Stimulated activated CD4-positive, alpha-beta T cell treated with anti-CD3 and anti-CD28 coated beads, Interleukin-2, amount 100 ng/mL, for 4 hours (primary cell): ENCODE measurements around the gene ARHGEF28.

Source experiments
- DNase-seq: peaks from one replicate; pipeline ENCODE4 v3.0.0-alpha.2; 2020; ENCODE audit warnings: low read depth

ARHGEF28 gene

GRCh38 chr5:73903169-73903568 is 277.2 kb downstream of the ARHGEF28 start:
- no peak for DNase-seq

DNA sequence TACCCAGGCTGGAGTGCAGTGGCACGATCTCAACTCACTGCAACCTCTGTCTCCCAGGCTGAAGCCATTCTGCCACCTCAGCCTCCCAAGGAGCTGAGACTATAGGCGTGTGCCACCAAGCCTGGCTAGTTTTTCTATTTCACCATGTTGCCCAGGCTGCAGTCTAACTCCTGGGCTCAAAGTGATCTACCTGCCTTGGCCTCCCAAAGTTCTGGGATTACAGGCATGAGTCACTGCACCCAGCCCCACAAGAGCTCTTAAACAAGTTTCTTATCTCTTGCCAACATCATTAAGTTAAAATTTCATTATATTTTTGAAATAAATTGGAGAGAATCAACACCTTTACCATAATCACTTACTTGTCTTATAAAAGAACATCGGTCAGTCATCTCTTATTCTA is 280.3 kb downstream of the ARHGEF28 start:
- no peak for DNase-seq

- DNase-seq = no peak
Observed at GRCh38 chr5:73907164-73907563, 281.2 kb downstream of the ARHGEF28 start.

- DNase-seq = no peak
Observed at GRCh38 chr5:73908395-73908794, 282.4 kb downstream of the ARHGEF28 start.

GRCh38 chr5:73908846-73909245 is 282.9 kb downstream of the ARHGEF28 start:
- no peak for DNase-seq

GRCh38 chr5:73909474-73909873 is 283.5 kb downstream of the ARHGEF28 start:
- DNase-seq = no peak

DNA sequence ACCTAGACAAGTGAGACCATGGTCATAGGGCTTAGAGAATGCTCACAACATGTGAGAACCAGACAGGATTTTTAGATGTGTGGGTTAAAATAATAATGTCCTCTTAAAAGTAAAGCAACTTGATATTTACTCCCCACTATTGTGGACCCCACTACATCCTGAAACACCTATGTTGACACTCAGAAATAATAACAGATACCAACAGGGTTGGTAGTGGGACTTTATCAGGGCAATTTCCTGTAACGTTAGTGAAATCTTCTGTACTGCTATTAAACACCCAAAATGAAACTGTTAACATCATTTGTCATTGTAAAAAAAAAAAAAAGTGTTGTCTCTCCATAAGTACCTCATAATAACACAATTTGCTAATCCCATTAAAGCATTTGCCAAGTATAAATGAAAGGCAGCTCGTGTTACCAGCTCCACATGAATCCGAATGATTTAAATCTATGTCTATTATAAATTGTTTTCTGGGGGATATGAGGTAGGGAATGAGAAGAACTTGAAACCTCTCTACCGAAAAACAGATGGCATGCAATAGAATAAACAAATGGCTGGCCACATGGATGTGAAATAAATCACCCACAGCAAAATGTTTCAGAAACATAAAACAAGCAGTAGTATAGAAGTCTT is 285.9 kb downstream of the ARHGEF28 start:
- no peak for DNase-seq

DNA sequence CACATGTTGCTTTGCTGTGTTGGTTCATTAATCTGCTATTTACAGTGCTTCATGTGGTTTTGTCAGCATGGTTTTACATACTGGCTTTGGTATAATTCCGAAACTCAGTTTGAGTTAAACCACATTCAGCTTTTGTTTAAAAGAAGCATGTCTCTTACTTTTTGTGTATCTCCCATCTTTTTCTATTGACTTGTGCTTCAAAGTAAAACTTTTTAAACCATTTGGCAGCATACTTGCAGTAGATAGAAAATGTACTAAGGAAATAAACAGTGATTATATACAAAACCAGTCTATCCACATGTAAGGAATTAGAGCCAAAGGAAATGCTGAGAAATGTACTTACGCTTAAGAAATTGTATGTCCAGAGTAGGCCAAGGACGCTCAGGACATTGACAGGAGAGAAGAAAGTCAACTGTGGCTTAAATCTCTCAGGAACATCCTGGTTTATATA is 286.9 kb downstream of the ARHGEF28 start:
- DNase-seq = no peak

- no peak for DNase-seq
Observed at GRCh38 chr5:73913971-73914370, 288.0 kb downstream of the ARHGEF28 start.

DNA sequence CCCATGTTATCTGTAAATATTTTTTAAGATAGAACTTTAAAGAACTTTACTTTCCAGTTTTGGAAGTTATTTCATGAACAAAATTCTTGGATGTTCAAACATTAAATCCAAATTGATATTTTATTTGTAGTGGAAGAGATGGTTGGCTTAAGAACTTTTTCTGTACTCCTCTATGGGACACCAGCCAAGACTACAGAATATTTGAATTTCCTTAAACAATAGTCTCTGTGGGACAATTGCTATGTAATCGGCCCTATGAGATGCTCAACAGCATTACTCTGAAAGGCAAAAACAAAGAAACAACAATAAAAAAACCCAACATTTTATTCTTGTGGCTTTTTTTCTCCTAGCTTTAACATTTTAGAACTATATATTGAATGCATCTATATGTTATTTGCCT is 289.3 kb downstream of the ARHGEF28 start:
- no peak for DNase-seq

GRCh38 chr5:73917433-73917832 is 291.4 kb downstream of the ARHGEF28 start:
- DNase-seq = no peak

- DNase-seq = no peak
Observed at GRCh38 chr5:73917891-73918290, 291.9 kb downstream of the ARHGEF28 start.

GRCh38 chr5:73918791-73919221 is 292.8 kb downstream of the ARHGEF28 start:
- no peak for DNase-seq

GRCh38 chr5:73921741-73922140 is 295.7 kb downstream of the ARHGEF28 start:
- no peak for DNase-seq

DNA sequence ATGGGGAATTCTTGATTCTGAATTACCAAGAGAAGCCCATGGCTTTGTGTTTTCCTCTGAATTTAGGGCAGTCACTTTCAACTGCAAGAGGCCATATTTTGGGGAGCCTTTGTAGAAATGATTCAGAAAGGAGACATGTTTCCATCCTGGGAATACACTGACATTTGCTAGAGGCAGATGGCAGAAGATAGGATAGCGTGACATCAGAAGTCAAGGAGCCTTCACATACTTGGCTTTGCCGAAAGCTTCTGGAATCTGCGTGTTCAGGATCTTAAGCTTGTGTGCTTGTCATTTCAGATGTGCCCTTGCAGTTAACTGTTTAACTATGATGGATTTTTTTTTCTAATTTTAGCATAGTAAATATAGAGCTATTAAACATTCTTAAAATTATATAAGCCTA is 296.2 kb downstream of the ARHGEF28 start:
- DNase-seq = no peak

GRCh38 chr5:73922875-73923557 is 297.0 kb downstream of the ARHGEF28 start:
- no peak for DNase-seq

DNA sequence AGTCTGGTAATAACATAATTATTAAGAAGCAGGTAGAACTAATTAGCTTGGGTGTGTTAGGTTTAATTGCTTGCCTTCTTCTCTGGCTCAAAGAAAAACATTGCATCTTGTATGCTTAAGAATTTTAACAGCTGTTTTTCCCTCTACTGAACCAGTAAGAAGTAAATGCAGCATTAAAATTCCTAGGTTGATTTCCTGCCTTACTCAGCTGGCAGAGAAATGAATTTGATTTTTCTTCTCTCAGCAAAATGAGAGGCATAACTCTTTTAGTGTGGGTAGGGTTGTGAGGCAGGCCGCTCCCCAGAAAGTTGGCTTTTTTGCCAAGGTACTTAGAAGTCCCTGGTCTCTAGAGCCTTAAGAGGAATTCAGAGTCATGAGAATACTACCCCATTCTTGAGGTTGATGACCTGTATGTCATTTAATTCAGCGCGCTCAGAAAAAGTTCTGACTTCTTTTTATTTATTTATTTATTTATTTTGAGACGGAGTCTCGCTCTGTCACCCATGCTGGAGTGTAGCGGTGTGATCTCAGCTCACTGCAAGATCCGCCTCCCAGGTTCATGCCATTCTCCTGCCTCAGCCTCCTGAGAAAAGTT is 302.6 kb downstream of the ARHGEF28 start:
- DNase-seq = no peak

- DNase-seq = no peak
Observed at GRCh38 chr5:73935719-73936118, 309.7 kb downstream of the ARHGEF28 start.

DNA sequence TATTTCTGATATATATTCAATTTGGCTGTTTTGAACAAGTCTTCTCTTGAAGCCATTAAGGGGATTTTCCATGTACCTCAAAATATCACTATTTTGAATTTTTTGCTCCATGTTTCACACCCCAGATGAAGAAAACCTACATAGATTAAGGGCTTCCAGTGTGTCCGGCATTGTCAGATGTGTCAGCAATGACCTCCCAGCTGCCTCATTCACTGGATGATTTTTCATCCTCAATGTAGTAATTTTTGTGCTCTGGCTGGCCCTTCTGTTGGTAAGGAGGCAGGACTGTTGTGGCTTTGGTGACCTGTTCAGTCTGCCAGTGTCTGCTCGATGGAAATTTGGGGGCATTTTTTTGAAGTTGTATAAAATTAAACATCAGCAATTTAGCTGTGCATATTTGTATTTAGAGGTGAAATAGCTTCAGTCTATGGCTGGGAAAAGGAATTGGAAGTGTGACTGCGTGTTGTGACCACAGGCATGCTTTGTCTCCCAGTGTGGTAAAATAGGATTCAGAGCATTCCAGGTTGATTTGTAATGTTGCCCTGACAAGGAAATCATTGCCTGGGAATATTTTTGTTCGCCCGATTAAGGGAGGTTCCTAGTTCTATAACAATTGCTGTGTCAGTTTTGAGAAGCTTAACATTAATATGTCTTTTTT is 312.4 kb downstream of the ARHGEF28 start:
- no peak for DNase-seq

DNA sequence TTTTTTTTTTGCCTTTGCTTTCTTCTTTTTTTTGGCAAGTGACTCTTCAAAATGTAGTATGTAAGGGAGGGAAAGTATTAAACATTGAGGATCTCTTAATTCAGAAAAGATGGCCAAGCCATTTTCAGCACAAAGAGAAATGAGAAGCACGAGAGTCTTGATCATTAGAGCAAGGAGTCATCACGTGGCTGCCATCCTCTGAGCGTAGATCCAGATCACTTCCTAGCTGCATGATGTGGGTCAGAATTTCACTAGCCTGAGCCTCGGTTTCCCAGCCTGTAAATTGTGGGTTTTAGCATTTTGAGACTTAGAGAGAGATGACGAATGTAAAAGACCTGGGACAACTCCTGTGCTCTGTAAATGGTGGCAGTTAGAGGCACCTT is 312.9 kb downstream of the ARHGEF28 start:
- no peak for DNase-seq

GRCh38 chr5:73939557-73939956 is 313.6 kb downstream of the ARHGEF28 start:
- no peak for DNase-seq

- no peak for DNase-seq
Observed at GRCh38 chr5:73940026-73940425, 314.0 kb downstream of the ARHGEF28 start.

DNA sequence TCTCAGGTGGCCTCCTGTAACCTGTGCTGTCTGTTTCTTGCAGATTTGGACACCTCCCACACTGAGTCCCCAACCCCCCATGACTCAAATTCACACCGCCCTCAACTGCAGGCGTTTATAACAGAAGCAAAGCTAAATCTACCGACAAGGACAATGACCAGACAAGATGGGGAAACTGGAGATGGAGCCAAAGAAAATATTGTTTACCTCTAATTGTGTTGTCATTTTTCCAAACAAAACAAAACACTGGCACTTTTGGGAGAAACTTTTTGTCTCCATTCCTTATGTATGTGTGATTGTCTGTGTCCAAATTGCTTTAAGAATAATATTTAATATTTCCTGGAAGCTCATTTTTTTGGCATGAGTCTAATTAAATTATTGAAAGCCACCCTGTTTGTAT is 314.8 kb downstream of the ARHGEF28 start:
- no peak for DNase-seq
